ENCODE data around the gene MCOLN1.
"Not testable (repeated sequence)": the region's sequence is repeated elsewhere in the genome, so short reads cannot be mapped to it uniquely, and the experiment has no call there.

MCOLN1 gene

GRCh38 chr19:7545300-7545699, 22.9 kb downstream of the MCOLN1 start:
- no peak for DNase-seq

- DNase-seq = no peak
Observed at GRCh38 chr19:7545904-7546303, 23.5 kb downstream of the MCOLN1 start.

GRCh38 chr19:7547159-7547558, 24.7 kb downstream of the MCOLN1 start:
- no peak for DNase-seq

DNA sequence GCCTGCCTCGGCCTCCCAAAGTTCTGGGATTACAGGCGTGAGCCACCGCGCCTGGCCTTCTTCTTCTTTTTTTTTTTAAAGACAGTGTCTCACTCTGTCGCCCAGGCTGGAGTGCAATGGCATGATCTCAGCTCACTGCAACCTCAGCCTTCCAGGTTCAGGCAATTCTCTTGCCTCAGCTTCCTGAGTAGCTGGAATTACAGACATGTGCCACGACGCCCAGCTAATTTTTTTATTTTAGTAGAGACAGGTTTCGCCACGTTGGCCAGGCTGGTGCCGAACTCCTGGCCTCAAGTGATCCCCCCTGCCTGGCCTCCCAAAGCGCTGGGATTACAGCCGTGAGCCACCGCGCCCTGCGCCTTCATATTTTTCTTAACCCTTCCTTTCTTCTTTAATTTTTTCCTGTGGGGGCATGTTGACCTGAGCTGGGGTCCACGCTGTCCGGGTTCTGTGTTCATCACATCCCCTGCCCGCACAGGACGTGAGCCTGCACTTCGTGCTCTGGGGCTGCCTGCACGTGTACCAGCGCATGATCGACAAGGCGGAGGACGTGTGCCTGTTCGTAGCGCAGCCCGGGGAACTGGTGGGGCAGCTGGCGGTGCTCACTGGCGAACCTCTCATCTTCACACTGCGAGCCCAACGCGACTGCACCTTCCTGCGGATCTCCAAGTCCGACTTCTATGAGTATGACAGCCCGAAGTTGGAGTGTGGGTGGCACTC, 27.2 kb downstream of the MCOLN1 start:
- no peak for DNase-seq

- no peak for DNase-seq
Observed at GRCh38 chr19:7550169-7550770, 27.8 kb downstream of the MCOLN1 start.

DNA sequence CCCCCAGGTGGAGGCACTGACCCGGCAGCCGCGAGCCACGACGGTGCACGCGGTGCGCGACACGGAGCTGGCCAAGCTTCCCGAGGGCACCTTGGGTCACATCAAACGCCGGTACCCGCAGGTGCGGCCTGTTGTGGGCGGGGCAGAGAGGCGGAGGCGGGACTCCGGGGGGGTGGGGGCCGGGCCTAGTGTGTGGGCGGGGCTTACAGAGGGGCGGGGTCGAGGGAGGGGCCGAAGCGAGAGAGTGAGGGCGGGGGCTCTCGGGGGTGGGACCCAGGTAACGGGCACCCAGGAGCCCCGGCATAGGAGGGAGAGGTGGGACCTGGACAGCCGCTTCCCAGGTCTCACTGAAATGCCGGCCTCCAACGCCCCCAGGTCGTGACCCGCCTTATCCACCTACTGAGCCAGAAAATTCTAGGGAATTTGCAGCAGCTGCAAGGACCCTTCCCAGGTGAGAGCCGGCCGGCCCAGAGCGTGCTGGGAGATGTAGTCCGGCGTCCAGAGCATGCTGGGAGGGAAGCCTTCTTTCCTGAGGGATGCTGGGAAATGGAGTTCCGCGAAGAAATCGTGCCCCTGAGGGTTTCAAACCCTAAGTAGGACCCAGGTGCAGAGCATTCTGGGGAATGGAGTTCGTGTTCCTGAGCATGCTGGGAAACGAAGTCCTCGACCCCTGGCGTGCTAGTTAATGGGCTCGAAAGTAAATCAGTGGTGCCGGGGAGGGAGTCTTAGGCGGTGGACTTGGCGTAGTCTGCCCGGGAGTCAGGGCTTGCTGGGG, 28.8 kb downstream of the MCOLN1 start:
- DNase-seq = no peak

- no peak for DNase-seq
Observed at GRCh38 chr19:7552781-7553180, 30.4 kb downstream of the MCOLN1 start.

DNA sequence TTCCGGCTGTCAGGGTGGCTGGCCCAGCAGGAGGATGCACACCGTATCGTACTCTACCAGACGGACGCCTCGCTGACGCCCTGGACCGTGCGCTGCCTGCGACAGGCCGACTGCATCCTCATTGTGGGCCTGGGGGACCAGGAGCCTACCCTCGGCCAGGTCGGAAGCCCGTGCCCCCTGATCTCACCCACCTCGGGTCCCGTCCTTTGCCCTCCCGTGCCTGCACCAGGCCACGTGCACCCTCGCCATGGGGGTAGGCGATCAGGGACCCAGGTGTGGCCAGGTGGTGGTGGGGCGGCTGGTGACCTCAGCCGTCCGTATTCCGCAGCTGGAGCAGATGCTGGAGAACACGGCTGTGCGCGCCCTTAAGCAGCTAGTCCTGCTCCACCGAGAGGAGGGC, 32.1 kb downstream of the MCOLN1 start:
- no peak for DNase-seq

GRCh38 chr19:7554990-7555864, 32.8 kb downstream of the MCOLN1 start:
- no peak for DNase-seq

GRCh38 chr19:7556696-7557315, 34.4 kb downstream of the MCOLN1 start:
- DNase-seq = no peak

- no peak for DNase-seq
Observed at GRCh38 chr19:7558667-7559066, 36.2 kb downstream of the MCOLN1 start.

- DNase-seq = no peak
Observed at GRCh38 chr19:7559102-7559501, 36.7 kb downstream of the MCOLN1 start.

GRCh38 chr19:7560255-7560654, 37.8 kb downstream of the MCOLN1 start:
- no peak for DNase-seq

DNA sequence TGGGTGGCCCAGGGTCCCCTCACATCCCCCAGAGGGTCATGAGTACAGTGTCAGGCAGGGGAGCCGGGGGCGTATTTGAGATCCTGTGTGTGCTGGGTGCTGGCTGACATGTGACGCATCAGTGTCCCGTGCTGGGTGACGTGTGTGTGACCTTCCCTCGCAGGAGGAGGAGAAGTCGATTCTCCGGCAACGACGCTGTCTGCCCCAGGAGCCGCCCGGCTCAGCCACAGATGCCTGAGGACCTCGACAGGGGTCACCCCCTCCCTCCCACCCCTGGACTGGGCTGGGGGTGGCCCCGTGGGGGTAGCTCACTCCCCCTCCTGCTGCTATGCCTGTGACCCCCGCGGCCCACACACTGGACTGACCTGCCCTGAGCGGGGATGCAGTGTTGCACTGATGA, 38.9 kb downstream of the MCOLN1 start:
- no peak for DNase-seq

DNA sequence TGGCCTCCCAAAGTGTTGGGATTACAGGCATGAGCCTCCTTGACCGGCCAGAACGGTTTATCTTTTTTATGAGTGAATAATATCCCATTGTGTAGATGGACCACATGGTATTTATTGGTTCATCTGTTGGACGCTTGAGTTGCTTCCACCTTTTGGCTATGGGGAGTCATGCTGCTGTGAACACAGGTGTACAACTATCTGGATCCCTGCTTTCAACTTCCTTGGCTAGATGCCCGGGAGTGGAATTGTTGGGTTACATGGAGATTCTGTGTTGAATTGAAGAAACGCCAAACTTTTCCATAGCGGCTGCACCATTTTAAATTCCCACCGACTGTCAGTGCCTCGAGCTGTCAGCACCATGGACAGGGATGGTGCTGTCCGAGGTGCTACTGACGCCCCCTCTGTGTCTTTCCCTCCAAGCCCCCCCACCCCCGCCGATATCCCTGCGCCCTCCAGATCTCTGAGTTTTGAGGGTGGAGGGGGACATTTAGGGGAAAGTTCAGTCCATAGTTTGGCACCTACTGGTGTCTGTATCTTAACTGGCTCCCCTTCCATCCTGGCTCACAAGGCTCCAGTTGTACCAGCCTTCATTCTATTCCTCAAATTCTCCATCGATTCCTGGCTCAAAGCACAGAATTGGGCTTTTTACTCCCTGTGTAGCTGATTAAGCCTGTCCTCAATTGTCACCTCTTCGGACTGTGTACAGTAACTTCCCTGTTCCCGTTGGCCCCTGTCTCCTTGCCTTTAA, 40.4 kb downstream of the MCOLN1 start:
- no peak for DNase-seq

GRCh38 chr19:7564866-7565265, 42.4 kb downstream of the MCOLN1 start:
- no peak for DNase-seq

- no peak for DNase-seq
Observed at GRCh38 chr19:7565332-7565731, 42.9 kb downstream of the MCOLN1 start.

DNA sequence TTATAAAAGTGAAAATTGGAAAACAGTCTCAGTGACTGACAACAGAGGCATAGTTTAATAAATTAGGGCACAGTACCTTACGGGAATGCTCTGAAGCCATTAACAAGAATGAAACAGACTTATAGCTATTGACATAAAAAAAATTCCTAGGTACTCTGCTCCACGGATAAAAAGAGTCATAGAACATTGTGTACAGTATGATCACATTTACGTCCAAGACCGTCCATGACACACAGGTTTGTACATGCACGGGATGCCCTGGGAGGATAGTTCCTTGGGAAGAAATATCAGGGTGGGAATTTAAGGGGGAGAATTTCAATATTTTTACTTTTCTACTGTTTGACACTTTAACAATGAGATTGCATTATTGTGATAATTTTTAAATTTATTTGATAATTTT, 48.3 kb downstream of the MCOLN1 start:
- no peak for DNase-seq

- no peak for DNase-seq
Observed at GRCh38 chr19:7575434-7576040, 53.1 kb downstream of the MCOLN1 start.

DNA sequence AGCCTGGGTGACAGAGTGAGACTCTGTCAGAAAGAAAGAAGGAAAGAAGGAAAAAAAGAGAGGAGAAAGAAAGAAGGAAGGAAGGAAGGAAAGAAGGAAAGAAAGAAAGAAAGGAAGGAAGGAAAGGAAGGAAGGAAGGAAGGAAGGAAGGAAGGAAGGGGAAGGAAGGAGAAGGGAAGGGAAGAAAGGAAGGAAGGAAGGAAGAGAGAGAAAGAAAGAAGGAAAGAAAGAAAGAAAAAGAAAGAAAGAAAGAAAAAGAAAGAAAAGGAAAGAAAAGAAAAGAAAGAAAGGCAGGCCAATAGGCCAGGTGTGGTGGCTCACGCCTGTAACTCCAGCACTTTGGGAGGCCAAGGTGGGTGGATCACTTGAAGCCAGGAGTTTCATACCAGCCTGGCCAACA, 55.0 kb downstream of the MCOLN1 start:
- DNase-seq = not testable (repeated sequence)

GRCh38 chr19:7578127-7578526, 55.7 kb downstream of the MCOLN1 start:
- DNase-seq = no peak
